Muscle of leg (tissue), 16 donors: ENCODE data around the gene CENPN. TPM values are rescaled to one million over a fixed set of nuclear protein-coding genes. Genes with fewer than 3 reads are reported as not detected.

Experiments used
- DNase-seq: peaks from one replicate; pipeline ENCODE4 v3.0.0; 2013
- H3K27ac ChIP-seq: one replicate; pipeline ENCODE4 v1.5.1; 2013; ENCODE audit warnings: mild to moderate bottlenecking, low read length, control low read depth
- H3K27me3 ChIP-seq: one replicate; pipeline ENCODE4 v1.6.1; 2013; ENCODE audit warnings: low read length; ENCODE audit not compliant: control insufficient read depth, insufficient read depth
- H3K36me3 ChIP-seq: one replicate; pipeline ENCODE4 v1.6.1; 2013; ENCODE audit warnings: low read length; ENCODE audit not compliant: control insufficient read depth, insufficient read depth
- H3K4me1 ChIP-seq: one replicate; pipeline ENCODE4 v1.6.1; 2013; ENCODE audit warnings: low read length; ENCODE audit not compliant: control insufficient read depth, insufficient read depth
- H3K4me3 ChIP-seq: one replicate; pipeline ENCODE4 v1.5.1; 2013; ENCODE audit warnings: low read length, control low read depth
- H3K9me3 ChIP-seq: replicated peaks from 2 replicates; pipeline ENCODE4 v1.6.1; 2013; ENCODE audit warnings: low read depth, low read length; ENCODE audit not compliant: control insufficient read depth
- WGBS: methylation state at CpG from one replicate; pipeline ENCODE4 v1.1.5; 2013; ENCODE audit warnings: missing lambda C conversion rate; ENCODE audit not compliant: insufficient coverage; 5-methylcytosine and 5-hydroxymethylcytosine counted together
- long read RNA-seq, 11 donors: transcript quantifications; one replicate each; lab custom pipeline, GENCODE V29; 2026
- polyA plus RNA-seq, 8 donors: library from polyadenylated mRNA; unstranded; fragments of 120-200 nt; gene quantifications; one replicate each; pipeline versions ENCODE4 v1.2.1 to v1.2.3, GENCODE V29; 2013; ENCODE audit warnings: inconsistent platforms in 1 of 8, low replicate concordance in 1 of 8; ENCODE audit not compliant: insufficient read length in 8 of 8, insufficient read depth in 1 of 8
- total RNA-seq: library from RNA; stranded (reverse); fragments of 120-200 nt; gene quantifications from one replicate; pipeline ENCODE4 v1.2.4, GENCODE V29; 2013

The CENPN gene, protein sequence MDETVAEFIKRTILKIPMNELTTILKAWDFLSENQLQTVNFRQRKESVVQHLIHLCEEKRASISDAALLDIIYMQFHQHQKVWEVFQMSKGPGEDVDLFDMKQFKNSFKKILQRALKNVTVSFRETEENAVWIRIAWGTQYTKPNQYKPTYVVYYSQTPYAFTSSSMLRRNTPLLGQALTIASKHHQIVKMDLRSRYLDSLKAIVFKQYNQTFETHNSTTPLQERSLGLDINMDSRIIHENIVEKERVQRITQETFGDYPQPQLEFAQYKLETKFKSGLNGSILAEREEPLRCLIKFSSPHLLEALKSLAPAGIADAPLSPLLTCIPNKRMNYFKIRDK
- total RNA-seq, result 13.7 TPM
- polyA plus RNA-seq, result 10 to 100 TPM; 13.2 to 20.7 (median 16.6) TPM
- long read RNA-seq, donor 1, result 0 reads
- long read RNA-seq, donor 2, partial matches to known transcripts, result 0 of 3 reads
- long read RNA-seq, donor 2, other reads (novel, unspliced or antisense), result 0 of 3 reads
- long read RNA-seq, donor 3, partial matches to known transcripts, result 0 of 1 reads
- long read RNA-seq, donor 3, other reads (novel, unspliced or antisense), result 0 of 1 reads
- long read RNA-seq, donor 4, partial matches to known transcripts, result 0 of 43 reads
- long read RNA-seq, donor 4, other reads (novel, unspliced or antisense), result 39 of 43 reads
- long read RNA-seq, donor 5, transcript CENPN-201 (7 exons, 1,398 nt), result major isoform, 9 of 13 reads
- long read RNA-seq, donor 5, partial matches to known transcripts, result 0 of 13 reads
- long read RNA-seq, donor 5, other reads (novel, unspliced or antisense), result 0 of 13 reads
- long read RNA-seq, donor 6, partial matches to known transcripts, result 0 of 2 reads
- long read RNA-seq, donor 6, other reads (novel, unspliced or antisense), result 0 of 2 reads
- long read RNA-seq, donor 7, transcript CENPN-201 (7 exons, 1,398 nt), result major isoform, 5 of 14 reads
- long read RNA-seq, donor 7, partial matches to known transcripts, result 6 of 14 reads
- long read RNA-seq, donor 7, other reads (novel, unspliced or antisense), result 0 of 14 reads
- long read RNA-seq, donor 8, partial matches to known transcripts, result 0 of 4 reads
- long read RNA-seq, donor 8, other reads (novel, unspliced or antisense), result 0 of 4 reads
- long read RNA-seq, donor 9, partial matches to known transcripts, result 5 of 9 reads
- long read RNA-seq, donor 9, other reads (novel, unspliced or antisense), result 0 of 9 reads
- long read RNA-seq, donor 10, transcript CENPN-201 (7 exons, 1,398 nt), result major isoform, 6 of 10 reads
- long read RNA-seq, donor 10, partial matches to known transcripts, result 0 of 10 reads
- long read RNA-seq, donor 10, other reads (novel, unspliced or antisense), result 0 of 10 reads
- long read RNA-seq, donor 11, transcript CENPN-201 (7 exons, 1,398 nt), result major isoform, 8 of 8 reads
- long read RNA-seq, donor 11, partial matches to known transcripts, result 0 of 8 reads
- long read RNA-seq, donor 11, other reads (novel, unspliced or antisense), result 0 of 8 reads

DNA sequence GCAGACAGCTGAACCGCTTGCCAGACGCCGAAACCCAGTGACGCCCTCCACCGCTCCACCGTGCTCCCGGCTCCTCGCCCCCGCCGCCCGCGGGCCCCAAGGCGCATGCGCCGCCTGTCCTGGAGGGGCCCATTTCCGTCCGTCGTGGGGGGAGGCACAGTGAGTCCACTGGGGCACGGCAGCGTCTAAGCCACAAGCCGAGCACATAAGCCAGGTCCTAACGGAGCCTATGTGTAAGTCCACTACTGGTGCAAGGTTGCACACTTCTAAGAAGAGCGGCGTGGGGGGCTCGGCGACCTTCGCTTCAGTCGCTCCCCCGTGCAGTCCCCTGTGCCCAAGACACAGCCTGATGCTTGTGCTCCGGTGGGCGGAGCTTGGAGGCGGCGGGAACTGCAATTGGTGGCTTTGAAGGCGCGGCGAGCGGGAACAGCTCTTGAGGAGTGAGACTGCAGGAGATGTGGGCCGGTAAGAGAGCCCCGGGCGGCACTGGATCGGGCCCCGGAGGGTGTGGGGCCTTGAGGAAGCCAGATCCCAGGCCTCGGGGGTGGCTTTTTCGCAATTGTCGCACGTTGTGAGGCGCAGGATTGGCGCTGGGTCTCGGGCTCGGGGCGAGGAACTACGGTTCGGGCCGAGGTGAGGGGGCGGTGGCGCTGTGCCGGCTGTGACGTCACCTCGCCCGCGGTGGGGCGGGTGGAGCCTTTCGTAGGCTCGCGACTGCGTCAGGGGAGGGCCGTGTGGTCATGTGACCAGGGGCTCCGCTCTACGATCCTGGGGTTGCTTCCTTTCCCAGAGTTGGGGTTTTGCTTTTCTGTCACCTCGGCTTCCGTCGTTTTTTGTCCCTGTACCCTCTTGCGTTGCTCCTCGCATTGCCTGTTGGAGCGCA lies at the start of gene CENPN, which contains the start of gene CMC2:
TSS of gene CENPN (plus strand) at position 402 of the 883 bp plus-strand sequence. CDS start 4,726 bp downstream, outside the sequence.
TSS of gene CMC2 (minus strand) at position 73 of the 883 bp plus-strand sequence. CDS start 9,491 bp downstream, outside the sequence.
- Histone ChIP-seq H3K4me3 (peak within 1 kb of the TSS; percentile 96), H3K27ac (peak within 1 kb of the TSS; percentile 100), H3K9me3 (no peaks in the 10 kb centered on the region), H3K27me3 (no peaks in the 10 kb centered on the region), H3K36me3 (no peaks in the 10 kb centered on the region), H3K4me1 (peaks cover 24% of the 10 kb centered on the region)
- peak; percentile 100 for DNase-seq
- WGBS, result under 1% methylated on average over 73 of the region's 75 CpGs

DNA sequence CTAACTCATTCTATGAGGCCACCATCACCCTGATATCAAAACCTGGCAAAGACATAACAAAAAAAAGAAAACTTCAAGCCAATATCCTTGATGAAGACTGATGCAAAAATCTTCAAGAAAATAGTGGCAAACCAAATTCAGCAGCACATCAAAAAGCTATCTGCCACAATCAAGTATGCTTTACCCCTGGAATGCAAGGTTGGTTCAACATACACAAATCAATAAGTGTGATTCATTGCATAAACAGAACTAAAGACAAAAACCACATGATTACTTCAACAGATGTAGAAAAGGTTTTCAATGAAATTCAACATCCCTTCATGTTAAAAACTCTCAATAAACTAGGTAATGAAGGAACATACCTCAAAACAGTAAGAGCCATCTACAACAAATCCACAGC lies 48.7 kb upstream of the CENPN start:
- H3K9me3 ChIP-seq, result peaks cover 19% of the 10 kb centered on the region
- no peak overlapping the region for H3K27ac ChIP-seq
- H3K36me3 ChIP-seq, result no peaks in the 10 kb centered on the region
- no peaks in the 10 kb centered on the region for H3K27me3 ChIP-seq
- DNase-seq, result no peak
- no peaks in the 10 kb centered on the region for H3K4me1 ChIP-seq
- H3K4me3 ChIP-seq, result no peak overlapping the region

DNA sequence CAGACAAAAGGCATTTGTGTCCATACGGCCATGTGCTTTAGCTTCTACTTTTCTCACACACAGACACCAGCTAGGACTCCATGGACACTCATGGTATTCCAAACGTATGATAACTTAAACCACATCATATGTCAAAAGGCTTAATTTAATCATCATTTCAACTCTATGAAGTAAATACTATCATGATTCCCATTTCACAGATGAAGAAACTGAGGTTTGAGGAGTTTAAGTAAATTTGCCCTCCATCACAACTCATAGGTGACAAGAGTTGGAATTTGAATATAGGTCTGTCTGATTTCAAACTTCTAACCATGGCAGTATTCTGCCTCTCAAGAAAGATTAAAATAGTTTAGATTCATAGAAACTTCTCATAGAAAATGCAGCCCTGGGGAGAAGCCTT lies 44.1 kb upstream of the CENPN start:
- WGBS, result no CpG with 5 or more reads among the region's 2 CpGs
- no peaks in the 10 kb centered on the region for H3K27me3 ChIP-seq
- no peaks in the 10 kb centered on the region for H3K4me1 ChIP-seq
- no peaks in the 10 kb centered on the region for H3K36me3 ChIP-seq
- peaks cover 16% of the 10 kb centered on the region for H3K9me3 ChIP-seq
- DNase-seq, result no peak
- H3K4me3 ChIP-seq, result no peak overlapping the region
- H3K27ac ChIP-seq, result no peak overlapping the region

DNA sequence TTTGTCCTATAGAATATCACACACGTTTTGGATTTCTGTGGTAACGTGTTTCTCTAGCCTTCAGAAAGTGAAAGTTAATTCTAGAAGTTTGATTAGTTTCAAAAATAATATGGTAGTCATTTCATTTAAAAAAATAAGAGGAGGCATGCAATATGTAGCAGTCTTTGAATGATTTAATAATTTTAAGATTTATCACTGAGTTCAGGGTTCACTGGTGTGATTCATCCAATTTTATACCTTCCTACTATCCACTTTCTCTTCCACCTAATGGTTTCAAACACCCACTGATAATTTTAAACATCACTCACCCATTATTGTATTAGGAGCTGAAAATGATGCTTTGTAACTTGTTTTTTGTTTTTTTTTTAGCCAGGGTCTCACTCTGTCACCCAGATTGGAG lies 42.7 kb upstream of the CENPN start:
- peaks cover 4% of the 10 kb centered on the region for H3K9me3 ChIP-seq
- no peaks in the 10 kb centered on the region for H3K4me1 ChIP-seq
- no peaks in the 10 kb centered on the region for H3K36me3 ChIP-seq
- no peak for DNase-seq
- WGBS, result no CpG with 5 or more reads among the region's 2 CpGs
- no peak overlapping the region for H3K4me3 ChIP-seq
- no peaks in the 10 kb centered on the region for H3K27me3 ChIP-seq
- no peak overlapping the region for H3K27ac ChIP-seq

DNA sequence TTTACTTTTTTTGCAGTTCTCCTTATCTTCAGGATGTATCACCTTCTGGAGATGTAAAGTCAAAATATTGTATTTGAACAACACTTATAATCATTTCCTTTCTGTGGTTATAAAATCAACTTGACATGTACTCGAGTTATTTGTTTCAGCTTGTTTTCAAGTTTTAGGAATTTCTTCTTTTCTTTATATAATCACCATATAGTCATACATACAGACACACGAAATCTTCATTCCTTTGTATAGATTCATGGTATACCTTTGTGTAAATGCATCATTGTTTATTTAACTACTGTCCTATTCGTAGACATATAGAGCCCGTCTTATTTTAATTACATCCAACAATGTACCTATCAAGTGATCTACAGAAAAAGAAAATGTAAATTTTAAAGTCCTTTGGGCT lies 40.4 kb upstream of the CENPN start:
- no CpG with 5 or more reads among the region's 4 CpGs for WGBS
- no peaks in the 10 kb centered on the region for H3K9me3 ChIP-seq
- no peak overlapping the region for H3K4me3 ChIP-seq
- DNase-seq, result no peak
- H3K27ac ChIP-seq, result no peak overlapping the region
- H3K4me1 ChIP-seq, result no peaks in the 10 kb centered on the region
- no peaks in the 10 kb centered on the region for H3K27me3 ChIP-seq
- no peaks in the 10 kb centered on the region for H3K36me3 ChIP-seq

DNA sequence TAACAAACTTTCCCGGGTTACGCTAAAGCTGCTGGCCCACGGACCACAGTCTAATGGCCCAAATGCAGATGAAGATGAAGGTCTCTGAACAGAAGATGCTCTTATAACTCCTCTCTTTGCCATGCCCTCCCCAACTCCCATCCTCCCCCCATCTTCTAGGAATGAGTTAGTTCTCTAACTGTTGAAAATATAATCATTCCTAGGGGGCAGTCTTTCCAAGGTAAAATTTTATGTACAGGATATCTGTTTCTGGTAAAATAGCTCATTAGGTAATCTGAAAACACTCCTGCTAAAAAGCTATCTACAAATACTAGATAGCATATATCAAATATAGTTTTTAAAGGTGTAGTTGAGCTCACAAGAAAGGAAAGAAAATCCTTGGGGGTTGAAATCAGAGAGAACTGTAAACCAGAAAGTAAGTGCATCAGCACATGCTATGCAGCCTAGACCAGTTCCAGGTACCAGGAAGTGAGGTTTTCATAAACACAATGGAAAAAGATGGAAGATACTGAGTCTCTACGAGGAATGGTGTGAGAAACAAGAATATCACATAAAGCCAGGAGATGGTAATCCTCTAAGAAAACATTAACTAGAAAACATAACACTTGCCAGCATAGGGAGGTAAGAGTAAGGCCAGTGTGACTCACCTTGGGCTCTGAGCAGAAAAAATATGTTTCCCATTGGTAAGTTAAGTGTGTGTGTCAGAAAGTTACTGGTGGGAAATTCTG lies 38.5 kb upstream of the CENPN start:
- Histone ChIP-seq H3K36me3 (no peaks in the 10 kb centered on the region), H3K4me1 (no peaks in the 10 kb centered on the region), H3K9me3 (no peaks in the 10 kb centered on the region), H3K27me3 (no peaks in the 10 kb centered on the region), H3K27ac (no peak overlapping the region), H3K4me3 (no peak overlapping the region)
- no peak for DNase-seq
- 100% methylated on average over 2 of the region's 4 CpGs for WGBS

DNA sequence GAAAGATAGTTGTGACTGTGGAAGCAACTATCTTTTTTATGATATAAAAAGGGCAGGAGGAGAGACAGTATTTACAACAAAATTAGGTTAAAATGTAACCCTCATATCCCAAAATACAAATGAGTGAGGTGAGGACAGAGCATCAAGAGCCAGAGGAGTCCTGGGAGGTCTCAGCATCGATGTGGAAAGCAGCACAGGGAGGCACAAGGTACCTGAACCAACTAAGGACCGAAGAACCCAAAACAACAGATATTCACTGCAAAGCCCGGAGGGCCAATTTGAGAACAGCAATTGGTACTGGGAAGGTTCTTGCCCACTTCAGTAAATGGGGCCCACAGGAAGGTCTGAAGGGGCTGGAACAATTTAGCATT lies 37.9 kb upstream of the CENPN start:
- no peak overlapping the region for H3K4me3 ChIP-seq
- no peak for DNase-seq
- H3K27me3 ChIP-seq, result no peaks in the 10 kb centered on the region
- no CpG with 5 or more reads among the region's 3 CpGs for WGBS
- H3K27ac ChIP-seq, result no peak overlapping the region
- no peaks in the 10 kb centered on the region for H3K4me1 ChIP-seq
- no peaks in the 10 kb centered on the region for H3K36me3 ChIP-seq
- no peaks in the 10 kb centered on the region for H3K9me3 ChIP-seq

DNA sequence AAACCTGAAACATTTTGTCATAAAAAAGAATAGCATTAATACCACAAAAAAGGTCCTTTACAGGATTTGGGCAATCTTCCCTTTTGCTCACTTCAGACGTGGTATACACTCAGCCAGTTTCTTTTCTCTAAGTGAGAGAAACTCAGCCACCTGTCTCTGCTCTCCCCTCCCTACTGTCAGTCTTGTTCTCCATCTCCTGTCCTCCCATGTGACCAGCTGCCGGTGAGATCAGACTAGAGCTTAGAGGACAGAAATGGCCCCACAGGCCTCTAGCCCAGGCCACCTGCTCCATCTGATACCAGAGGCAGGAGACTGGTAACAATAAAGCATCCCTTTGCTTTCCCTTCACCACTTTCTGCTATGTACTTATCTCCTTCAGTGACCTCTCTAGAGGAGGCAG lies 35.2 kb upstream of the CENPN start:
- H3K4me3 ChIP-seq, result no peak overlapping the region
- no peaks in the 10 kb centered on the region for H3K27me3 ChIP-seq
- H3K9me3 ChIP-seq, result no peaks in the 10 kb centered on the region
- peaks cover 3% of the 10 kb centered on the region for H3K36me3 ChIP-seq
- no peak overlapping the region for H3K27ac ChIP-seq
- no peaks in the 10 kb centered on the region for H3K4me1 ChIP-seq
- peak; percentile 26 for DNase-seq
- 34% methylated on average over 2 of the region's 2 CpGs for WGBS
